ENCODE results near the gene RAB1B.
A peak's percentile ranks its signal among the peaks of the same experiment; 100 is the strongest.

Gene RAB1B

GRCh38 chr11:66221726-66222236 is 46.7 kb upstream of the RAB1B start:
- DNase-seq = no peak
- no peak overlapping the region for H3K4me3 ChIP-seq (ENCODE audit: low read depth, low read length)
- no peaks in the 10 kb centered on the region for H3K27me3 ChIP-seq (replicated peaks)
- peaks cover 67% of the 10 kb centered on the region for H3K36me3 ChIP-seq (replicated peaks)
- no peak for TF ChIP-seq CTCF (IDR thresholded peaks at IDR 0.05; ENCODE audit: low read depth, low read length, missing control alignments)
- H3K27ac ChIP-seq = no peak overlapping the region
- in situ Hi-C loops (cut with HindIII; ENCODE audit: low pct_ligation_motif_present, low sequenced_read_pairs) = no loop called here

GRCh38 chr11:66222358-66223149 is 45.9 kb upstream of the RAB1B start:
- no peak overlapping the region for H3K27ac ChIP-seq
- DNase-seq = peak; percentile 76
- in situ Hi-C loops (cut with HindIII; ENCODE audit: low pct_ligation_motif_present, low sequenced_read_pairs) = no loop called here
- no peaks in the 10 kb centered on the region for H3K27me3 ChIP-seq (replicated peaks)
- TF ChIP-seq CTCF (IDR thresholded peaks at IDR 0.05; ENCODE audit: low read depth, low read length, missing control alignments) = peak; percentile 100
- H3K4me3 ChIP-seq (ENCODE audit: low read depth, low read length) = no peak overlapping the region
- H3K36me3 ChIP-seq (replicated peaks) = peaks cover 63% of the 10 kb centered on the region

DNA sequence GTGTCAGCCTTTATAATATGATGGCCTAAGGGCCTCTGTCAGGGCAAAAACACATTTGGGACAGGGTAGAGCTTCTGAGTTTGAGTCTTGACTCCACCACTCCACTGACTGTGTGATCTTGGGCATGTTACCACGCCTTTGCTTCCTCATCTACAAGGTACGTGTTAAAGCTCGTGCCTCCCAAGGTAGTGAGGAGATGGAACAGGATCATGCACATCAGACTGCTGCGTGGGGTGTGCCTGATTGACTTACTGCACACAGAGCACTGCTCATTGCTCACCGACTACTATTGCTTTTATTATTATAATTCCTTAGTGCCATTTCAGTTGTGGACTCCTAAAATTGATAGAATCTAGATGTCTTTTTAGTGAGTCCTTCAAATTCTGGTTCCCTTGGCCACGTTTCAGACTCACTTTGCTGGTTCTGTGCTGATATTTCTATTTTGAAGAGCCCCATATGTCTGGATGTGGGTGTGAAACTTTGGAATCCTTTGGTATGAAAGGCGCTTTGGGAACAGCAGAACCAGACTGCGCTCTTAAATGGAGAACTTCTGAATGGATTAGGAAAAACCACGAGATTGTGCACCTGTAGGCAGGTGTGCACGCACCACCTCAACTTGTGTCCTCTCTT is 44.1 kb upstream of the RAB1B start:
- in situ Hi-C loops (cut with HindIII; ENCODE audit: low pct_ligation_motif_present, low sequenced_read_pairs) = no loop called here
- Histone ChIP-seq H3K4me3 (ENCODE audit: low read depth, low read length) (no peak overlapping the region), H3K36me3 (replicated peaks) (peaks cover 62% of the 10 kb centered on the region), H3K27me3 (replicated peaks) (no peaks in the 10 kb centered on the region), H3K27ac (no peak overlapping the region)
- no peak for DNase-seq
- TF ChIP-seq CTCF (IDR thresholded peaks at IDR 0.05; ENCODE audit: low read depth, low read length, missing control alignments) = no peak

DNA sequence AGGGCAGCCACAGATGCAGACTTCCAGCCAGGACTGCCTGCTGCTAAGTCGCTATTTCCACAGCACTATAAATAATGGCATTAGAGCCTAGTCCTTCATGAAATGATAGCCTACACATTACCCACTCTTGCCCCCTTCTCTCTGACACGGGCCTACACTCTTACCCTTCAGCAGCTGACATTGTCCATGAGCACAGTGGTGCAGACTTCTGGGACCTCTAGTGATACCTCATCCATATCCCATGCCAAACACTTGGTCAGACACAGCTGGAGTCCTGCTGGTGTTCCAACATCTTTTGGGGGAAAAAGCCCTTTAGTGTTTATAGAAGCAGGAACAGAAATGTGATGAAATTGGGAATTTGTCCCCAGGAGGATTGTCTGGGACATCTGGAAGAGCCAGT is 43.4 kb upstream of the RAB1B start:
- H3K27ac ChIP-seq = no peak overlapping the region
- H3K27me3 ChIP-seq (replicated peaks) = no peaks in the 10 kb centered on the region
- no peak for TF ChIP-seq CTCF (IDR thresholded peaks at IDR 0.05; ENCODE audit: low read depth, low read length, missing control alignments)
- no peak for DNase-seq
- no peak overlapping the region for H3K4me3 ChIP-seq (ENCODE audit: low read depth, low read length)
- H3K36me3 ChIP-seq (replicated peaks) = peaks cover 55% of the 10 kb centered on the region
- in situ Hi-C loops (cut with HindIII; ENCODE audit: low pct_ligation_motif_present, low sequenced_read_pairs) = no loop called here

- DNase-seq = no peak
- TF ChIP-seq CTCF (IDR thresholded peaks at IDR 0.05; ENCODE audit: low read depth, low read length, missing control alignments) = no peak
- in situ Hi-C loops (cut with HindIII; ENCODE audit: low pct_ligation_motif_present, low sequenced_read_pairs) = no loop called here
- no peak overlapping the region for H3K4me3 ChIP-seq (ENCODE audit: low read depth, low read length)
- H3K27ac ChIP-seq = no peak overlapping the region
- no peaks in the 10 kb centered on the region for H3K27me3 ChIP-seq (replicated peaks)
- peaks cover 55% of the 10 kb centered on the region for H3K36me3 ChIP-seq (replicated peaks)
Observed at GRCh38 chr11:66226101-66226500, 42.3 kb upstream of the RAB1B start.

Measured in brain microvascular endothelial cell (primary cell).